Upper lobe of left lung (tissue), 4 donors: ENCODE measurements around the gene ALLC.

Experiments used
- POLR2A ChIP-seq, 4 donors: fragments of 450-650 bp; IDR thresholded peaks; one replicate each; pipeline ENCODE4 v1.5.1; 2016 to 2017; ENCODE audit warnings: antibody characterized with exemption in 4 of 4, mild to moderate bottlenecking in 2 of 4
- POLR2AphosphoS5 ChIP-seq, 2 donors: sonication (generic); formaldehyde crosslinking; IDR thresholded peaks; one replicate each; pipeline ENCODE4 v1.5.1; 2017; ENCODE audit warnings: antibody characterized with exemption in 2 of 2
- TF ChIP-seq, protein P1 (sequence below), 6 experiments: fragments of 450-650 bp in 4 of 6; fragments of 200-600 bp in 2 of 6; sonication (generic) in 2 of 6; IDR thresholded peaks; one replicate each; pipeline ENCODE4 v1.5.1; 2016 to 2019; ENCODE audit warnings: antibody characterized with exemption in 6 of 6

DNA sequence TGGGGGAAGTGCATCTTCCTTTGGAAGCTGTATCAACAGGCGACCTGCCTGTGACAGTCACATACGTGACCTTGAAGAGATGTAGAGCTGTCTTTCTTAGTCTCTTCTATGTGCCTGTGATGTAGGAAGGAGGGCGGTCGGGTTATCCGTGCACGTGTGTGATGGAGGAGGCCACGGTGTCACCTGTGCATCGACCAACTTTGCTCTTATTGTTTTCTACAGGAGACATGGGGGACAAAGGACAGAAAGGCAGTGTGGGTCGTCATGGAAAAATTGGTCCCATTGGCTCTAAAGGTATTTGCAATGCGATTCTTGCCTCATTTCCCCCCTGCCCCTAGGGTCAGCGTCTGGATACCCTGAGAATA lies 20.7 kb upstream of the ALLC start:
- TF ChIP-seq, protein P1, sequence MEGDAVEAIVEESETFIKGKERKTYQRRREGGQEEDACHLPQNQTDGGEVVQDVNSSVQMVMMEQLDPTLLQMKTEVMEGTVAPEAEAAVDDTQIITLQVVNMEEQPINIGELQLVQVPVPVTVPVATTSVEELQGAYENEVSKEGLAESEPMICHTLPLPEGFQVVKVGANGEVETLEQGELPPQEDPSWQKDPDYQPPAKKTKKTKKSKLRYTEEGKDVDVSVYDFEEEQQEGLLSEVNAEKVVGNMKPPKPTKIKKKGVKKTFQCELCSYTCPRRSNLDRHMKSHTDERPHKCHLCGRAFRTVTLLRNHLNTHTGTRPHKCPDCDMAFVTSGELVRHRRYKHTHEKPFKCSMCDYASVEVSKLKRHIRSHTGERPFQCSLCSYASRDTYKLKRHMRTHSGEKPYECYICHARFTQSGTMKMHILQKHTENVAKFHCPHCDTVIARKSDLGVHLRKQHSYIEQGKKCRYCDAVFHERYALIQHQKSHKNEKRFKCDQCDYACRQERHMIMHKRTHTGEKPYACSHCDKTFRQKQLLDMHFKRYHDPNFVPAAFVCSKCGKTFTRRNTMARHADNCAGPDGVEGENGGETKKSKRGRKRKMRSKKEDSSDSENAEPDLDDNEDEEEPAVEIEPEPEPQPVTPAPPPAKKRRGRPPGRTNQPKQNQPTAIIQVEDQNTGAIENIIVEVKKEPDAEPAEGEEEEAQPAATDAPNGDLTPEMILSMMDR (IDR thresholded peaks at IDR 0.05): no peak
- TF ChIP-seq POLR2A (IDR thresholded peaks at IDR 0.05) (no peak), POLR2AphosphoS5 (IDR thresholded peaks at IDR 0.05) (no peak)
